CD4-positive, CD25-positive, alpha-beta regulatory T cell (primary cell): ENCODE data around the gene SAV1. TPM values are rescaled to one million over a fixed set of nuclear protein-coding genes. Genes with fewer than 3 reads are reported as not detected.

Experiments used
- ATAC-seq, 2 donors: fragments of 150-1000 bp; cut with Tn5 transposase; one replicate each; pipeline ENCODE4 v1.10.0; 2021; ENCODE audit warnings: low read depth in 2 of 2, moderate number of reproducible peaks in 2 of 2, moderate library complexity in 1 of 2
- DNase-seq, 3 donors: peaks; one replicate each; pipeline versions ENCODE4 v3.0.0 to v3.0.0-alpha.2; 2012 to 2022; ENCODE audit warnings: mixed read lengths in 1 of 3
- H3K27ac ChIP-seq: one replicate; pipeline ENCODE4 v1.7.0; 2013; ENCODE audit warnings: mild to moderate bottlenecking, low read length; ENCODE audit not compliant: insufficient read depth, poor library complexity, severe bottlenecking
- H3K27me3 ChIP-seq: one replicate; pipeline ENCODE4 v1.7.0; 2013; ENCODE audit warnings: low read length; ENCODE audit not compliant: control insufficient read depth, insufficient read depth
- H3K36me3 ChIP-seq: one replicate; pipeline ENCODE4 v1.7.0; 2013; ENCODE audit warnings: mild to moderate bottlenecking, low read length, moderate library complexity; ENCODE audit not compliant: control insufficient read depth, insufficient read depth
- H3K4me1 ChIP-seq: 2 replicates; pipeline ENCODE4 v1.7.0; 2013; ENCODE audit warnings: mild to moderate bottlenecking, low read length; ENCODE audit not compliant: insufficient read depth, control insufficient read depth, poor library complexity, severe bottlenecking
- H3K4me3 ChIP-seq: one replicate; pipeline ENCODE4 v1.7.0; 2013; ENCODE audit warnings: low read depth, mild to moderate bottlenecking, low read length, moderate library complexity
- H3K9me3 ChIP-seq, 2 experiments: 1 replicate in 1 of 2; 2 replicates in 1 of 2; pipeline ENCODE4 v1.7.0; 2013; ENCODE audit warnings: low read length in 2 of 2, mild to moderate bottlenecking in 1 of 2, moderate library complexity in 1 of 2; ENCODE audit not compliant: control insufficient read depth in 2 of 2
- H3K27ac Mint-ChIP-seq, 3 donors: one replicate each; pipeline ENCODE4 v1.8.0; 2020 to 2022; ENCODE audit warnings: mild to moderate bottlenecking in 3 of 3, mixed read lengths in 3 of 3, moderate library complexity in 2 of 3
- H3K27me3 Mint-ChIP-seq: one replicate; pipeline ENCODE4 v1.8.0; 2022; ENCODE audit warnings: mild to moderate bottlenecking, mixed read lengths
- H3K36me3 Mint-ChIP-seq: one replicate; pipeline ENCODE4 v1.8.0; 2020; ENCODE audit warnings: mixed read lengths
- H3K4me1 Mint-ChIP-seq, 4 donors: one replicate each; pipeline ENCODE4 v1.8.0; 2020 to 2022; ENCODE audit warnings: mixed read lengths in 4 of 4, mild to moderate bottlenecking in 1 of 4
- H3K4me3 Mint-ChIP-seq, 4 donors: one replicate each; pipeline ENCODE4 v1.8.0; 2020 to 2022; ENCODE audit warnings: mild to moderate bottlenecking in 4 of 4, mixed read lengths in 4 of 4, moderate library complexity in 3 of 4
- H3K9me3 Mint-ChIP-seq, 7 donors: one replicate each; pipeline ENCODE4 v1.8.0; 2020 to 2022; ENCODE audit warnings: mixed read lengths in 7 of 7, mild to moderate bottlenecking in 3 of 7, moderate library complexity in 2 of 7
- polyA plus RNA-seq, 4 donors: library from polyadenylated mRNA; unstranded; fragments of 300-500 nt; fragmentation: Illumina TruSeq; gene quantifications; one replicate each; pipeline ENCODE4 v1.2.3, GENCODE V29; 2021
- total RNA-seq: library from RNA; stranded (reverse); gene quantifications from one replicate; pipeline ENCODE4 v1.2.3, GENCODE V29; 2022

Gene SAV1
- total and polyA plus RNA-seq, 5 donors from 2014 or later = 4.8 to 9.2 (median 7.6) TPM

GRCh38 chr14:50659327-50659974, 8.7 kb downstream of the SAV1 start:
- no peak for DNase-seq
- no peaks in the 10 kb centered on the region for H3K4me1 ChIP-seq
- Mint-ChIP-seq H3K27ac (no peak overlapping the region), H3K36me3 (peaks cover 24% of the 10 kb centered on the region), H3K4me1 (peaks cover 0 to 19% (median 15%) of the 10 kb centered on the region in 4 donors), H3K4me3 (no peak overlapping the region), H3K9me3 (no peaks in the 10 kb centered on the region), H3K27me3 (no peaks in the 10 kb centered on the region)
- H3K36me3 ChIP-seq = no peaks in the 10 kb centered on the region
- no peak overlapping the region for H3K27ac ChIP-seq
- no peak for ATAC-seq
- H3K4me3 ChIP-seq = no peak overlapping the region
- H3K9me3 ChIP-seq = no peaks in the 10 kb centered on the region
- H3K27me3 ChIP-seq = no peaks in the 10 kb centered on the region

GRCh38 chr14:50658203-50658602, 9.9 kb downstream of the SAV1 start:
- no peaks in the 10 kb centered on the region for H3K27me3 Mint-ChIP-seq
- no peak overlapping the region for H3K4me3 Mint-ChIP-seq
- Histone ChIP-seq H3K36me3 (no peaks in the 10 kb centered on the region), H3K4me3 (no peak overlapping the region), H3K4me1 (no peaks in the 10 kb centered on the region), H3K27me3 (no peaks in the 10 kb centered on the region), H3K27ac (no peak overlapping the region), H3K9me3 (no peaks in the 10 kb centered on the region)
- peaks cover 0 to 12% (median 8%) of the 10 kb centered on the region in 4 donors for H3K4me1 Mint-ChIP-seq
- H3K36me3 Mint-ChIP-seq = peaks cover 18% of the 10 kb centered on the region
- ATAC-seq (no peak), DNase-seq (no peak)
- H3K27ac Mint-ChIP-seq = no peak overlapping the region
- no peaks in the 10 kb centered on the region for H3K9me3 Mint-ChIP-seq

DNA sequence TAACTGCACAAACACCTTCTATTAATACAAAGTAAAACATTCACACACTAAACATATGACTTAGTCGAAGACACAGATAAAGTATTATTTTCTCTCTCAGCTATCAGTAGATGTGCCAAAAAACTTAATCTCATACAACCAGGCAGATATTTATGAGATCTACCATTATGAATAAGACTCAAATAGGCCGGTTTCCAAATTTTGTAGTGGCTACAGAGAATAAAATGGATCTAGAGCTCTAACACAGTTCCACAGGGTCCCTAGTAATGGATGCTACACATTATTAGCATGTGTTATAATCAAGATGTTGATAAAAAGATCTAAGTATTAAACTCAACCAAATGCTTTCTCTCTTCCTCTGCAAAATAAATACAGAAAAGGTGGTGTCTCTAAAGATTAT, 10.4 kb downstream of the SAV1 start:
- H3K36me3 Mint-ChIP-seq = peaks cover 15% of the 10 kb centered on the region
- no peak overlapping the region for H3K4me3 Mint-ChIP-seq
- H3K4me3 ChIP-seq = no peak overlapping the region
- H3K9me3 ChIP-seq = no peaks in the 10 kb centered on the region
- H3K27ac ChIP-seq = no peak overlapping the region
- peaks cover 0 to 11% (median 8%) of the 10 kb centered on the region in 4 donors for H3K4me1 Mint-ChIP-seq
- DNase-seq (no peak), ATAC-seq (no peak)
- H3K36me3 ChIP-seq = no peaks in the 10 kb centered on the region
- no peaks in the 10 kb centered on the region for H3K27me3 Mint-ChIP-seq
- H3K27me3 ChIP-seq = no peaks in the 10 kb centered on the region
- H3K9me3 Mint-ChIP-seq = no peaks in the 10 kb centered on the region
- H3K4me1 ChIP-seq = no peaks in the 10 kb centered on the region
- no peak overlapping the region for H3K27ac Mint-ChIP-seq

- no peak for DNase-seq
- H3K9me3 Mint-ChIP-seq = no peaks in the 10 kb centered on the region
Measured at GRCh38 chr14:50656776-50657175, 11.3 kb downstream of the SAV1 start.

GRCh38 chr14:50649691-50650090, 18.4 kb downstream of the SAV1 start:
- H3K9me3 Mint-ChIP-seq = no peaks in the 10 kb centered on the region
- Histone ChIP-seq H3K27me3 (no peaks in the 10 kb centered on the region), H3K27ac (no peak overlapping the region), H3K4me1 (no peaks in the 10 kb centered on the region), H3K9me3 (no peaks in the 10 kb centered on the region), H3K36me3 (no peaks in the 10 kb centered on the region), H3K4me3 (no peak overlapping the region)
- peaks cover 0 to 10% (median 7%) of the 10 kb centered on the region in 4 donors for H3K4me1 Mint-ChIP-seq
- H3K36me3 Mint-ChIP-seq = peaks cover 7% of the 10 kb centered on the region
- ATAC-seq (no peak), DNase-seq (no peak)
- H3K27me3 Mint-ChIP-seq = no peaks in the 10 kb centered on the region
- H3K4me3 Mint-ChIP-seq = no peak overlapping the region
- no peak overlapping the region for H3K27ac Mint-ChIP-seq

More at GRCh38 chr14:50656776-50657175, 11.3 kb downstream of the SAV1 start:
- Mint-ChIP-seq H3K4me1 (peaks cover 0 to 15% (median 13%) of the 10 kb centered on the region in 4 donors), H3K36me3 (peaks cover 19% of the 10 kb centered on the region), H3K27me3 (no peaks in the 10 kb centered on the region), H3K4me3 (no peak overlapping the region), H3K27ac (no peak overlapping the region)
- no peak for ATAC-seq
- no peaks in the 10 kb centered on the region for H3K9me3 ChIP-seq
- no peak overlapping the region for H3K27ac ChIP-seq
- H3K27me3 ChIP-seq = no peaks in the 10 kb centered on the region
- no peaks in the 10 kb centered on the region for H3K4me1 ChIP-seq
- no peak overlapping the region for H3K4me3 ChIP-seq
- no peaks in the 10 kb centered on the region for H3K36me3 ChIP-seq

DNA sequence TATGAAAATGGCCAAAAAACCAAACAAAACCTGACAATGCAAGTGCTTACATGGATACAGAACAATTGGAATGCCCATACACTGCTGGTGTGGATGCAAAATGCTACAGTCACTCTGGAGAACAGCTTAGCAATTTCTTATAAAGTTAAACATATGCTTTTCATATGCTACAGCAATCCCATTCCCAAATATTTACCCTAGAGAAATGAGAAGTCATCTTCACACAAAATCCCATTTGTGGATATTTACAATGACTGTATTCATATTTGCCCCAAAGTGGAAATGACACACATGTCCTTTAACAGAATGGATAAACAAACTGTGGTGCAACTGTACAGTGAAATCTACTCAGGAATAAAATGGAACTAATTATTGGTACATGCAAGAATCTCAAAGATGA, 20.4 kb downstream of the SAV1 start:
- Mint-ChIP-seq H3K9me3 (no peaks in the 10 kb centered on the region), H3K4me3 (no peak overlapping the region), H3K27me3 (no peaks in the 10 kb centered on the region), H3K27ac (no peak overlapping the region), H3K4me1 (peaks cover 0 to 10% (median 7%) of the 10 kb centered on the region in 4 donors), H3K36me3 (peaks cover 15% of the 10 kb centered on the region)
- no peak overlapping the region for H3K27ac ChIP-seq
- H3K9me3 ChIP-seq = no peaks in the 10 kb centered on the region
- ATAC-seq (no peak), DNase-seq (no peak)
- no peaks in the 10 kb centered on the region for H3K27me3 ChIP-seq
- no peak overlapping the region for H3K4me3 ChIP-seq
- peaks cover 3% of the 10 kb centered on the region for H3K36me3 ChIP-seq
- no peaks in the 10 kb centered on the region for H3K4me1 ChIP-seq

- no peak overlapping the region for H3K27ac ChIP-seq
- H3K4me1 Mint-ChIP-seq = peaks cover 0 to 7% (median 5%) of the 10 kb centered on the region in 4 donors
Measured at GRCh38 chr14:50647282-50647681, 20.8 kb downstream of the SAV1 start.

DNA sequence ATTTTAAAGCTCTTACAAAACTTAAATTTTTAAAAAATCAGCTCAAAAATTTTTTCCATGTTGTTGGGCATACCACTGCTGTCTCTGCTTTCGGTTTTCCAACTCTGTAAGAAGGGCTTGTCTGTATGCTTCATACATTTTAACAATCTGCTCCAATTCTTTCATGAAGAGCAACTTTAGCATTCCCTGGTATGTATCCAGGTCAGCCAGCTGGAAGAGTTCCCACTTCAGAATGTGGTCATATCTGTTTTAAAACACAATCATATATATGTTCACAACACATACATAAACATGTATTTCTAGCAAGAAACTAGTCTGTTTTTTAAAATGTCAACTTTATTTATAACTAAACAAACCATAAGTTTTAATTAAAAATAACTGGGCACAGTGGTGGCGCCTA, 33.0 kb downstream of the SAV1 start:
- no peaks in the 10 kb centered on the region for H3K27me3 Mint-ChIP-seq
- H3K4me1 ChIP-seq = no peaks in the 10 kb centered on the region
- no peaks in the 10 kb centered on the region for H3K27me3 ChIP-seq
- H3K27ac ChIP-seq = no peak overlapping the region
- H3K4me3 Mint-ChIP-seq = no peak overlapping the region
- ATAC-seq (no peak), DNase-seq (no peak)
- no peak overlapping the region for H3K4me3 ChIP-seq
- H3K36me3 Mint-ChIP-seq = peaks cover 17% of the 10 kb centered on the region
- H3K27ac Mint-ChIP-seq = no peak overlapping the region
- H3K36me3 ChIP-seq = peaks cover 2% of the 10 kb centered on the region
- no peaks in the 10 kb centered on the region for H3K9me3 Mint-ChIP-seq
- no peaks in the 10 kb centered on the region for H3K4me1 Mint-ChIP-seq
- no peaks in the 10 kb centered on the region for H3K9me3 ChIP-seq

More at GRCh38 chr14:50647282-50647681, 20.8 kb downstream of the SAV1 start:
- Histone ChIP-seq H3K36me3 (peaks cover 3% of the 10 kb centered on the region), H3K9me3 (no peaks in the 10 kb centered on the region), H3K4me1 (no peaks in the 10 kb centered on the region), H3K4me3 (no peak overlapping the region), H3K27me3 (no peaks in the 10 kb centered on the region)
- DNase-seq (no peak), ATAC-seq (no peak)
- H3K27ac Mint-ChIP-seq = no peak overlapping the region
- H3K36me3 Mint-ChIP-seq = peaks cover 13% of the 10 kb centered on the region
- no peaks in the 10 kb centered on the region for H3K9me3 Mint-ChIP-seq
- peak overlapping the region in 1 of 4 donors; percentile 44 for H3K4me3 Mint-ChIP-seq
- no peaks in the 10 kb centered on the region for H3K27me3 Mint-ChIP-seq
